Prostate gland (tissue), 2 donors: Measurements from ENCODE around the gene ROBO1.

Experiments
- POLR2A ChIP-seq: fragments of 450-650 bp; IDR thresholded peaks from one replicate; pipeline ENCODE4 v1.6.1; 2016; ENCODE audit warnings: antibody characterized with exemption, mild to moderate bottlenecking
- POLR2AphosphoS5 ChIP-seq: sonication (generic); formaldehyde crosslinking; IDR thresholded peaks from one replicate; pipeline ENCODE4 v1.6.1; 2017; ENCODE audit warnings: antibody characterized with exemption
- TF ChIP-seq, protein P1 (sequence below), 4 experiments: fragments of 200-600 bp in 2 of 4; fragments of 450-650 bp in 2 of 4; sonication (generic) in 2 of 4; IDR thresholded peaks; 1 replicate in 3 of 4; 2 replicates in 1 of 4; pipeline ENCODE4 v1.5.1; 2016 to 2019; ENCODE audit warnings: antibody characterized with exemption in 4 of 4, mild to moderate bottlenecking in 2 of 4, moderate library complexity in 2 of 4

DNA sequence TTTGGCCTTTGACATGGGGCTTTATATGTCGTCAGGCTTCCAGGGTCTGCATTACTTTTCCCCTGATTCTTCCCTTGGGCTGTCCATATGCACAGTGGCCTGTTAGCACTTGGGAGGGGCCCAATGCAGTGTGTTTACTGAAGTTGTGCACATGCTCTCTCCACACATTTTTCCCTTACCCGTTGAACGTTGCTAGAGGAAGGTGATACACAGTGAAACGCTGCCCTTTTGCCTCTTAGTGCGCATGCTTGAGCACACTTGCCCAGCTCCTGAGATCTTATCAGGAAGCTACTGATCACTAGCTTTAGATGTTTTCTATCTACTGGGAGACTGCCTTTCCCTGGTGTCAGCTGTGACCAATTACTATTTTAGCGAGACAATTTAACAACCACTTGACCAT is 1198.0 kb downstream of the ROBO1 start:
- TF ChIP-seq POLR2AphosphoS5: no peak
- TF ChIP-seq, protein P1, sequence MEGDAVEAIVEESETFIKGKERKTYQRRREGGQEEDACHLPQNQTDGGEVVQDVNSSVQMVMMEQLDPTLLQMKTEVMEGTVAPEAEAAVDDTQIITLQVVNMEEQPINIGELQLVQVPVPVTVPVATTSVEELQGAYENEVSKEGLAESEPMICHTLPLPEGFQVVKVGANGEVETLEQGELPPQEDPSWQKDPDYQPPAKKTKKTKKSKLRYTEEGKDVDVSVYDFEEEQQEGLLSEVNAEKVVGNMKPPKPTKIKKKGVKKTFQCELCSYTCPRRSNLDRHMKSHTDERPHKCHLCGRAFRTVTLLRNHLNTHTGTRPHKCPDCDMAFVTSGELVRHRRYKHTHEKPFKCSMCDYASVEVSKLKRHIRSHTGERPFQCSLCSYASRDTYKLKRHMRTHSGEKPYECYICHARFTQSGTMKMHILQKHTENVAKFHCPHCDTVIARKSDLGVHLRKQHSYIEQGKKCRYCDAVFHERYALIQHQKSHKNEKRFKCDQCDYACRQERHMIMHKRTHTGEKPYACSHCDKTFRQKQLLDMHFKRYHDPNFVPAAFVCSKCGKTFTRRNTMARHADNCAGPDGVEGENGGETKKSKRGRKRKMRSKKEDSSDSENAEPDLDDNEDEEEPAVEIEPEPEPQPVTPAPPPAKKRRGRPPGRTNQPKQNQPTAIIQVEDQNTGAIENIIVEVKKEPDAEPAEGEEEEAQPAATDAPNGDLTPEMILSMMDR (IDR thresholded peaks at IDR 0.05): no peak
- TF ChIP-seq POLR2A: no peak
